ENCODE measurements around the gene CROCC.
"Not testable (repeated sequence)": the region's sequence is repeated elsewhere in the genome, so short reads cannot be mapped to it uniquely, and the experiment has no call there.

CROCC gene

GRCh38 chr1:16918936-16919665 lies 2.6 kb upstream of the CROCC start:
- Mint-ChIP-seq H3K4me1 (peaks cover 32% of the 10 kb centered on the region), H3K27me3 (peaks cover 66% of the 10 kb centered on the region)
- H3K4me3 Mint-ChIP-seq, DNase-seq, H3K36me3 Mint-ChIP-seq, H3K9me3 Mint-ChIP-seq, H3K27ac Mint-ChIP-seq, CTCF ChIA-PET: not testable (repeated sequence)

- CTCF ChIA-PET, result interaction anchor here (1.3 kb wide), 1 partner anchor 40 kb away, joined by 8 read pairs; no protein-coding TSS in a partner anchor
- H3K4me3 Mint-ChIP-seq, result no peak overlapping the region
- H3K27ac Mint-ChIP-seq, result no peak overlapping the region
- DNase-seq, result no peak
- no peaks in the 10 kb centered on the region for H3K36me3 Mint-ChIP-seq
- H3K4me1 Mint-ChIP-seq, result peaks cover 28% of the 10 kb centered on the region
- H3K9me3 Mint-ChIP-seq, result no peaks in the 10 kb centered on the region
- peaks cover 55% of the 10 kb centered on the region for H3K27me3 Mint-ChIP-seq
Observed at GRCh38 chr1:16920951-16921350, 780 bp upstream of the CROCC start.

DNA sequence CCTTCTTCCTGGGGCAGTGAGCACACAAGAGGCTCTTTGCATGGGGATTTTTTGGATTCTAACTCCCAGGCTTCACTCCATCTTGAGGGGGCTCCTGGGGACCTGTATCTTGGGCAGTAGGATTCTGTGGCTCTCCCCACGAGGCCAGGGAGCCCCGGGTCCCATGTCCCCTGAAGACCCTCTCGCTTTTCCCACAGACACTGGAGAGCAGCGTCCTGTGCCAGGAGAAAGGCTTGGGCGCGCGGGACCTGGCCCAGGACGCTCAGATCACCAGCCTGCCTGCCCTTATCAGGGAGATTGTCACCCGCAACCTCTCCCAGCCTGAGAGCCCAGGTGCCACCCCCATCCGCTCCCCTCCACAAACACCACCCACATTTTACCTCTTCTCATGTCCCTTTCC lies 735 bp downstream of the CROCC start:
- Mint-ChIP-seq H3K27ac (no peak overlapping the region), H3K27me3 (peaks cover 50% of the 10 kb centered on the region), H3K9me3 (no peaks in the 10 kb centered on the region), H3K36me3 (no peaks in the 10 kb centered on the region), H3K4me3 (no peak overlapping the region), H3K4me1 (peaks cover 25% of the 10 kb centered on the region)
- DNase-seq, result no peak
- CTCF ChIA-PET, result interaction anchor here (0.7 to 1.1 kb wide), 2 partner anchors 9 to 18 kb away, joined by 3 to 4 read pairs; no protein-coding TSS in a partner anchor

- H3K9me3 Mint-ChIP-seq, result no peaks in the 10 kb centered on the region
- no peaks in the 10 kb centered on the region for H3K36me3 Mint-ChIP-seq
- peaks cover 25% of the 10 kb centered on the region for H3K4me1 Mint-ChIP-seq
- no peak overlapping the region for H3K27ac Mint-ChIP-seq
- peaks cover 50% of the 10 kb centered on the region for H3K27me3 Mint-ChIP-seq
- CTCF ChIA-PET, result interaction anchor here (0.7 to 1.5 kb wide), 3 partner anchors 8 to 39 kb away, joined by 3 to 4 read pairs (median 4); no protein-coding TSS in a partner anchor
- DNase-seq, result no peak
- H3K4me3 Mint-ChIP-seq, result no peak overlapping the region
Observed at GRCh38 chr1:16922885-16923431, 1.2 kb downstream of the CROCC start.

GRCh38 chr1:16924216-16924918 lies 2.6 kb downstream of the CROCC start:
- CTCF ChIA-PET, result interaction anchor here (1.2 to 1.5 kb wide), 2 partner anchors 9 to 37 kb away, joined by 3 to 4 read pairs; no protein-coding TSS in a partner anchor
- peaks cover 25% of the 10 kb centered on the region for H3K4me1 Mint-ChIP-seq
- no peak for DNase-seq
- H3K36me3 Mint-ChIP-seq, result no peaks in the 10 kb centered on the region
- H3K9me3 Mint-ChIP-seq, result no peaks in the 10 kb centered on the region
- no peak overlapping the region for H3K4me3 Mint-ChIP-seq
- peaks cover 44% of the 10 kb centered on the region for H3K27me3 Mint-ChIP-seq
- H3K27ac Mint-ChIP-seq, result no peak overlapping the region

DNA sequence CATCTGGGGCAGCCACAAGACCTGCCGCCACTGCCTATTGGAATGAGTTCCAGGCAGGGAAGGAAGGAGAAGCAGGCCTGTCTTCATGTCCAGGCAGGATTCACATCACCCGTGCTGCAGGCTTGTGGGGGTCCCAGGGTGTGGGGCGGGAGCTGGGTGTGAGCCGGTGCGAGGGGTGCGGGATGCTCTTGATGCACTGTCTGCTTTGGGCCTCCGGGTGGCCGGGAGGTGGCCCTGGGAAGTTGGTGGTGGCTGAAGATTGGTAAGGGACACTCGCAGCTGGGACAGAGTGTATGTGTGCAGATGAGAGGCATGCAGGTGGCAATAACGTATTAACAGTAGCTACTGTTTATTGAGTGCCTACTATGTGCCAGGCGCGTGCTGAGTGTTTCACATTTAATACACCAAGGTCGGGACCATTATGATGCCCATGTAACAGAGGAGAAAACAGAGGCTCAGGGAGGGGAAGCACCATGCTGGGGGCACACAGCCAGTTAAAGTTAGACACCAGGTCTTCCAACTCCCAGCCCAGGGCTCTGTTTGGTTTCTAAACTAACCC lies 3.3 kb downstream of the CROCC start:
- DNase-seq, result no peak
- Mint-ChIP-seq H3K4me3 (no peak overlapping the region), H3K36me3 (no peaks in the 10 kb centered on the region), H3K9me3 (no peaks in the 10 kb centered on the region), H3K4me1 (peaks cover 25% of the 10 kb centered on the region), H3K27me3 (peaks cover 43% of the 10 kb centered on the region), H3K27ac (no peak overlapping the region)
- CTCF ChIA-PET, result no interaction called here

DNA sequence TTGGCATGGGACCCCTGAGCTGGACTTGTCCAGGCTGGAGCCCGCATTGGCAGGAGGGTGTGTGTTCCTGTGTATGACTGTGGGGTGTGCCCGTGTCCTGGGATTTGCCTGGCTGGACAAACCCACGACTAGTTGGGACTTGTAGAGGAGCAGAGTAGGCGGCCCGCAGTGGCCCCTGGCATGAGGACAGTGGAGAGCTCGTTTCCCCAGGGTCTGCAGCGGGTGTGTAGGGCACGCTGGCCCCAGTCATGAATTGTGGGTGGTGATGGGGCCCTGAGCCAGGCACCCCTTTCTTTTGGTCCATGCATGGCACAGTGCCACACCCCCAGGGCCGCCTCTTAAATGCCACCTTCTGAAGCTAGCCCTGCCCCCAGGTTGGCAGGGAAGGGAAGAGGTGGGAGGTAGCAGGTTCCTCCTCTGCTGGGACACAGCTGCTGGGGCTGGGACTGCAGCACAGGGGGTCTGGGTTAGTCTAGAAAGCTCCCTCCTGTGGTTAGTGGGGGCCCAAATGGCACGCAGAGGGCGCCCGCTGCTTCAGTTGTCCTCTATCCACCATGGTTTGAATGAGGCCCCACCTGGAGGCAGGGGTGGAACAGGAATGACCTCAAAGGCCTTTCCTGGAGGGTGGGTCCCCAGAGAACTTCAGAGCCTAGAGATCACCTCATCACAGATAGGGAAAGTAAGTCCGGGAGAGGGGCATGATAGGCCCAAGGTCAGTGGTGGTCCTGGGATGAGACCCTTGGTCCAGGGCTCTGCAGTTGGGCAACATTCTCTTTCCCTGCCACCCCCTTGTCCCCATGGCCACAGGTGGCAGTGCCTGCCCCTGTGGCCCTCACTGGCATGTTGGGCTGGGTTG lies 4.1 kb downstream of the CROCC start:
- peaks cover 25% of the 10 kb centered on the region for H3K4me1 Mint-ChIP-seq
- CTCF ChIA-PET, result no interaction called here
- DNase-seq, result no peak
- no peaks in the 10 kb centered on the region for H3K36me3 Mint-ChIP-seq
- H3K9me3 Mint-ChIP-seq, result no peaks in the 10 kb centered on the region
- H3K4me3 Mint-ChIP-seq, result no peak overlapping the region
- H3K27me3 Mint-ChIP-seq, result peaks cover 36% of the 10 kb centered on the region
- no peak overlapping the region for H3K27ac Mint-ChIP-seq

- Mint-ChIP-seq H3K36me3 (no peaks in the 10 kb centered on the region), H3K9me3 (no peaks in the 10 kb centered on the region), H3K4me3 (no peak overlapping the region), H3K27me3 (peaks cover 29% of the 10 kb centered on the region), H3K27ac (no peak overlapping the region), H3K4me1 (peaks cover 18% of the 10 kb centered on the region)
- no peak for DNase-seq
- CTCF ChIA-PET, result no interaction called here
Observed at GRCh38 chr1:16926491-16927073, 4.9 kb downstream of the CROCC start.

DNA sequence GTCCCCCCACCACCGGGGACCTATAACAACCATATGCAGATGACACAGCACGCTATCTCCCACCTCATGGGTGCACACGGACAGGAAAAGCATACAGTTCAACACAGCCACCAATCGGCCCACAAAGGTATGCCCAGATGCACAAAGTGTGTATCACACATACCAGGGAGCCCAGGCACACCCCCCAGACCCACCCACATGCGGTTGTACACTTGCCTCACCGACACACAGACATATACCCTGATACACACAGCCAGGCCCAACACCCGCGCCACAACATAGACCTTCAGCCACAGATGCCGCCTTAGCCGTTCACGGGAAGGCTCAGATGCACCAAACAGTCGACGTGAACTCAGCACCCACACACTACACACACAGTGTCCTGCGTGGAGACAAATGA lies 5.5 kb downstream of the CROCC start:
- H3K27ac Mint-ChIP-seq, result no peak overlapping the region
- H3K4me3 Mint-ChIP-seq, result no peak overlapping the region
- no peaks in the 10 kb centered on the region for H3K9me3 Mint-ChIP-seq
- no peaks in the 10 kb centered on the region for H3K36me3 Mint-ChIP-seq
- DNase-seq, result no peak
- peaks cover 24% of the 10 kb centered on the region for H3K27me3 Mint-ChIP-seq
- H3K4me1 Mint-ChIP-seq, result peaks cover 12% of the 10 kb centered on the region
- CTCF ChIA-PET, result no interaction called here

GRCh38 chr1:16927711-16928485 lies 6.2 kb downstream of the CROCC start:
- Mint-ChIP-seq H3K4me3 (no peak overlapping the region), H3K36me3 (no peaks in the 10 kb centered on the region), H3K4me1 (peaks cover 6% of the 10 kb centered on the region), H3K27me3 (peaks cover 17% of the 10 kb centered on the region), H3K9me3 (no peaks in the 10 kb centered on the region), H3K27ac (peak overlapping the region; percentile 64)
- no peak for DNase-seq
- CTCF ChIA-PET, result interaction anchor here (0.6 kb wide), 1 partner anchor 122 kb away, joined by 3 read pairs; no protein-coding TSS in a partner anchor

DNA sequence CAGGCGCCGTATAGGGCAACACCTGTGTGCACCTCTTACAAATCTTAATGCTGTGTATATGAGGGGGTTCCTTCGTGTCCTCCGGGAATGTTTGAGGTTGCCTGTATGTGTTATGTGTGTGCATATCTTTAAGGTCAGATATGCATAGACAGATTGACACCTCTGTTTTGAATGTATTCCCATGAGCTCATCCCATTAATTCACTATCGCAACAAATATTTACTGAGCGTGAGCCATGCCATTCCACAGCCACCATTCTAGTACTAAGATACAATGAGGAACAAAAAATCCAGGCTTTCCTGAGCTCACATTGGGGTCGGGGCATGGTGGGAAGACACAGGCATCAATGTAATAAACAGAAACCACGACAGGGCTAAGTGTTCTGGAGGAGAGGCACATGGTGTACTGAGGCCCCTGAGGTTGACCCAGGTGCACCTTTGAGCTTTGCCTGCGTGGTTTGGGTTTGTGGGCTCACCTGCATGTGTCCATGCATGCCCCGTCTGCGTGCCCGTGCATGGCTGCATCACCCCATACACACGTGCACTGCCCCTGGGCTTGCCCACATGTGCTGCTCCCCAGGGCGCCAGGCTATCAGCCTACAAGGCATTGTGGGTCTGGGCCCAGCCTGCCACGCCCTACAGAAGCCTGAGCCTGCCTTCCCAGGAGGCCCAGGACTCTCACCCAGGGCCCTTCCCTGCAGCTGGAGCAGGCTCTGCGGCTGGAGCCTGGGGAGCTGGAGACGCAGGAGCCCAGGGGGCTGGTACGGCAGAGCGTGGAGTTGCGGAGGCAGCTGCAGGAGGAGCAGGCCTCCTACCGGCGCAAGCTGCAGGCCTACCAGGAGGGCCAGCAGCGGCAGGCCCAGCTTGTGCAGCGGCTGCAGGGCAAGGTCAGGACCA lies 7.7 kb downstream of the CROCC start:
- CTCF ChIA-PET, H3K9me3 Mint-ChIP-seq, DNase-seq, H3K27me3 Mint-ChIP-seq, H3K4me1 Mint-ChIP-seq, H3K4me3 Mint-ChIP-seq, H3K36me3 Mint-ChIP-seq, H3K27ac Mint-ChIP-seq: not testable (repeated sequence)

DNA sequence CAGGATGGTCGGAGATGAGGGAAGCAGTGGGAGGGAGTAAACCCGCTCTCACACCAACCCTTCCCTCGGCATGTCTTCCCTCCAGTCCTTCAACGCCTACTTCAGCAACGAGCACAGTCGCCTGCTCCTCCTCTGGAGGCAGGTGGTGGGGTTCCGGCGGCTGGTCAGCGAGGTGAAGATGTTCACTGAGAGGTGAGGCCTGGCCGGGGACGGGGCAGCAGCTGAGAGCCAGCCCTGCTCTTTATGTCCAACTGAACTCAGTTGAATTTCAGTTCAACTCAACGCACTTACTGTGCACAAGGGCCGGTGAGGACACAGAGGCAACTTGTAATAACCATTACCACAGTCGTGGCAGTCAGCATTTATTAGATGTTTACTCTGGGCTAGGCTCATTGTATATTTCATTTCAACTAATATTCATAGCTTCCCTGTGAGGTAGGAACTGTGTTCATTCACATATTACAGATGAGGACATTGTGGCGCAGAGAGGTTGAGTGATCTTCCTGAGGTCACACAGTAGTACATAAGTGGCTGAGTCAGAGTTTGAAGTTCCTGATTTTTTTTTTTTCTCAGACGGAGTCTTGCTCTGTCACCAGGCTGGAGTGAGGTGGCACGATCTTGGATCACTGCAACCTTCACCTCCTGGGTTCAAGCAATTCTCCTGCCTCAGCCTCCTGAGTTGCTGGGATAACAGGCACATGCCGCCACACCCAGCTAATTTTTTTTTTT lies 9.6 kb downstream of the CROCC start:
- CTCF ChIA-PET, result interaction anchor here (0.9 to 1.1 kb wide), 2 partner anchors 9 to 16 kb away, joined by 3 to 4 read pairs; no protein-coding TSS in a partner anchor
- not testable (repeated sequence) for DNase-seq, H3K36me3 Mint-ChIP-seq, H3K4me1 Mint-ChIP-seq, H3K27me3 Mint-ChIP-seq, H3K9me3 Mint-ChIP-seq, H3K4me3 Mint-ChIP-seq, H3K27ac Mint-ChIP-seq
